Breast epithelium (tissue), 3 donors: ENCODE measurements around the gene POU2F2.

Experiments
- CTCF ChIP-seq, 3 donors: fragments of 450-650 bp; IDR thresholded peaks; one replicate each; pipeline ENCODE4 v1.5.1; 2016 to 2017; ENCODE audit warnings: antibody characterized with exemption in 3 of 3, mild to moderate bottlenecking in 3 of 3, moderate library complexity in 3 of 3
- POLR2A ChIP-seq: fragments of 450-650 bp; IDR thresholded peaks from one replicate; pipeline ENCODE4 v1.6.1; 2016; ENCODE audit warnings: antibody characterized with exemption, mild to moderate bottlenecking, moderate library complexity
- POLR2AphosphoS5 ChIP-seq, 3 donors: sonication (generic); formaldehyde crosslinking; IDR thresholded peaks; one replicate each; pipeline ENCODE4 v1.6.1; 2017; ENCODE audit warnings: antibody characterized with exemption in 3 of 3

GRCh38 chr19:42153672-42154433, 21.6 kb upstream of the POU2F2 start:
- TF ChIP-seq CTCF (IDR thresholded peaks at IDR 0.05) (no peak), POLR2A (no peak), POLR2AphosphoS5 (IDR thresholded peaks at IDR 0.05) (no peak)
